HG02610 (cell line): Measurements from ENCODE around the gene CLRN1.

Experiments used
- ATAC-seq: cut with Tn5 transposase; IDR thresholded peaks from one replicate; pipeline ENCODE4 v1.9.1; 2021; ENCODE audit warnings: mild to moderate bottlenecking, moderate library complexity; ENCODE audit not compliant: unreplicated experiment

CLRN1 gene

DNA sequence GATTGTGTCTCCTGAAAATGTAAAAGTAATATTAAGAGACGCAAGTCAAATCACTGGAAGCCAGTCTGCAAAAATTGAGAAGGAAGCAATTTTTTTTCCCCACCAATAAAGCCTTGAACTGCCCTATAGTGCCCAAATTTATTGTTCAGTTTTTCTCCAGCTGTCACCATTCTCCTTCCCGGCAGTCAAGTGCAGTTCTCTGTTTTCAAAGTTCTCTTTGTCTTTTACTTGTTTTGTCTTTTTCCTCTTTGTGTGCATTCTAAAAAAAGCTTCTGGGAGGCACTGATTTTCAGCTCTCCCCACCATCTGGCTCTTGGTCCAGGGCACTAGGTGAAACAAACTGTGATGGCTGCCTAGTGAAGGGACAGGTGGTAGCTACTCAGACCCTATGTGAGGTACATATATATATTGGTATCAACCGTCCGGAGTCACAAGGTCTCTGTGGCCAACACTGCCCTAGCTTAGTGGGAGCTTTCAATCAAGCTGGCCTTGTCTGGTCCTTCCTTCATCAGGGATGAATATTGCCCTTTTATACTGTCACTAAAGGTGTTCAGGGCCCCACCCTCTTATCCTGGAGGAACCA, 6.1 kb upstream of the CLRN1 start:
- no peak for ATAC-seq

- ATAC-seq = no peak
Measured at GRCh38 chr3:150975992-150976368, 3.5 kb upstream of the CLRN1 start.

DNA sequence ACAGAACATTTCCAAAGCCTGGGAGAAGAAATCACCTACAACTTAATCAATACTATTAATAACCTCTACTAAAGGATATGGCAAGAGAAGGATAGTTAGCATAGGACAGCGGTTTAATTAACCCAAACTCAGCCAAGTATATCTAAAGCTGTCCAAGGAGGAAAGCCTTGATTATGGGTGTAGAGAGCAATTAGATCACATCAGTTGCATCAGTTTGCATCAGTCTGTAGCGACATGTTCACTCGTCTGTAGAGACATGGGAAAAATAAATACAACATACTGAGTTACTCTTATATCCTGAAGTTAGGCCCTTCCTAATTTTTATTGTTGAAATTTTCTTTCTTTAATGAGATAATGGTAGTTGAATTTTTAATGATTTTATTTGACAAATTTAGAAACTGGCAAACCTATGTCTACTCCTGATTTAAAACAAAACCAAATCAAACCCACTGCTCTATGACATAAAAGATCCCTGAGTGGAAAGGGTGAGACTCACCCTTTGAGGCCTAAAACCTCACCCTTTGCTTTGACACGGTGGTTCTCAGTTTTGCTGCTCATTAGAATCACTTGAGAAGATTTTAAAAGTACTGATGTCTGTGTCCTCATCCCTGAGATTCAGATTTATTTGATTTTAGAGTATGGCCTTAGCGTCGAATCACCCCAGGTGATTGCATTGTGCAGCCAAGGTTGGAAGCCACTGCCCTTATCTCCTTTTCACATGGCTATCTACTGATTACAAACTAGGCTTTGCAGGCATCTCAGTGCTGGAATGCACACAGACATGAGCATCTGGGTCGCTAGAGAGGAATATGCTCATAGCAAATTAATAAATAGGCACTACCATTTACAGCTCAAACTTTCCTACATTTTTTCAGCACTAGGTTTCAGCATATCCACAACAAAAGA, 2.8 kb upstream of the CLRN1 start:
- ATAC-seq = no peak

DNA sequence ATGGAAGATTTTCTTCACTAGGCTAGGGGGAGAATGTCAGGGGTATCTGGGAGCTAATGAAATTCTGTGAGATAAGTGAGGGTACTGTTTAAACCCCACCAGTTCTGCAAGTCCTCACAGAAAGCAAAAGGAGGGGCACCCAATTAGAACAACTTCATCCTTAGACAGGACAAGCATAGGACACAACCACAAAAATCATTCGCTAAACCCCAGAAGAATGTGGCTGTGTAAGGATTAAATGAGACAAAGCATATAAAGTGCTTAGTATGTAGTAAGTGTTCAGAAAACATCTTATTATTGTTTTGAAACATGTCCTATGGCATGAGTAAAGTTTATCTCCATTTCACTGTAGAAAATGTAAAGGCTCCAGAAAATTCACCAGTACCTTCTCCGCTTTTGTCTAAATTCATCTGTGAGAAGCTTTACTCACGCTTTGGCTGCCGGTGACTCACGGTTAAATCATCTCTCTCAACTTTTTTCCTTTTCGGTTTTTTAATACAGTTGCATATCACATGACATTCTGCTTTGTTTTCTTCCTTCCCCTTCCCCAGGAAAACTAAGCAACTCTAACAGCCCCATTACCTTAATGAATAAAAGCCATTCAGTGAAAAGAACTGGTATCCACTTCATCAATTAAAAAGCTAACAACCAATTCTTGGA, 1.7 kb downstream of the CLRN1 start:
- ATAC-seq = no peak

DNA sequence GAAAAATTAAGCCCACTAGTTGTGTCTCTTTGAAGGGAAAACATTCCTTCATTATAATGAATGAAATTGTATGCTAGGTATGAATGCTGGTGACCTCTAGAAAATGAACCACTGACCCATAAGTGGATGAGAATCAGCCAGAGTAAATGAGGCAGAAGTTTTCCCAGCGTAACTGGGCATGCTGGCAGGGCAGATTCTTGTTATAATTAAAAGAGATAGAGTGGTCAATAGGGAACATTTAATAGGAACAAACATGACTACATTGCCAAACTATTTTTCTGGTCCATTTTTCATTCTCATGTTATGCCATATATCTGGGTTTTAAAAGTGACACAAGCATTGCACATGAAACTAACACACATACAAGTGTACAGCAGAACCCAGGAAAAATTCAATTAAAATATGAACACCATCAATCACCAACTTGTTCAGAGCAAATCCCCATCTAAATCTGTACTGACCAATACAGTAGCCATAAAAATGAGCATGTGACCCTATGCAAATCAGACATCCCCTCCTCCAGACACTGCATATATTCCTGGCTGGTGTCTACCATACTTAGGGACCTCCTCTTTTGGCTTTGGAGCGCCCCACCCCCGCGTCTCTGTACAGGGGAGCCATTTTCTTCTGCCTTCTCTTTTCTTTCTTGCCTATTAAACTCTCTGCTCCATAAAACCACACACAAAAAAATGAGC, 4.0 kb downstream of the CLRN1 start:
- ATAC-seq = no peak

- ATAC-seq = no peak
Measured at GRCh38 chr3:150965436-150965835, 7.1 kb downstream of the CLRN1 start.

DNA sequence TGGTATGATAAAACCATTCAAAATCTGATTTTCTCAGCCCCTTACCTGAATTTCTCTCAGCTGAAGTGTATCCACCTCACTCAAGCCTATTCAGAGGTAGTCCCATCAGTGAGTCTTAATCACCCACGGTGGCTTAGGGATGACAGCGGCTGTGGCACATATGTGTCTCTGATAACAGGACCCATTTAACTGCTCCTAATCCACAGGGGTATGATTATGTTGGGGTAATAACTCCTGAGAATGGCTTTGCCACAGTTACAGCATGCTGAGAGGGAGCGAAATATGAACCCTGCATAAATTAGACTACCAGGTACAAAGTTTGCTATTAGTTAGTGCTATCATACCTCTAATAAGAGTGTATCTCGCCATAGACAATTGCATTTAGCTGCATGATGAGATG, 10.6 kb downstream of the CLRN1 start:
- no peak for ATAC-seq

GRCh38 chr3:150960708-150961684, 11.5 kb downstream of the CLRN1 start:
- no peak for ATAC-seq

DNA sequence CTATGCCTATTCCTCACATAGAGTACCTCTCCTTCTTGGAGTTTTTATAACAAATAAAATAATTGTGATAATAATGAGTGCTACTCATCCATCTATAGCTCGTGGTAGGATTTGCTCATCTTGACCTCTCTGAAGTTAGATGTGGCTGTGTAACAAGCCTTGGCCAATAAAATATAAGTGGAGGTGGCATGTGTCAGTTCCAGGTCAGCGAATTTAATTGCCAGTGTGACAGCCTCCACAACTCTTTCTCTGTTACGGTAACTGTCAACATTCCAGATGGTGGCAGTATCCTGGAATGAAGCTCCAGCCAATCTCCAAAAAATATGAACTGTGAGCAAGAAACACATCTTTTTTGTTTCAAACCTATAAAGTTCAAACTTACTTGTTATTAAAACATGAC, 13.8 kb downstream of the CLRN1 start:
- no peak for ATAC-seq

DNA sequence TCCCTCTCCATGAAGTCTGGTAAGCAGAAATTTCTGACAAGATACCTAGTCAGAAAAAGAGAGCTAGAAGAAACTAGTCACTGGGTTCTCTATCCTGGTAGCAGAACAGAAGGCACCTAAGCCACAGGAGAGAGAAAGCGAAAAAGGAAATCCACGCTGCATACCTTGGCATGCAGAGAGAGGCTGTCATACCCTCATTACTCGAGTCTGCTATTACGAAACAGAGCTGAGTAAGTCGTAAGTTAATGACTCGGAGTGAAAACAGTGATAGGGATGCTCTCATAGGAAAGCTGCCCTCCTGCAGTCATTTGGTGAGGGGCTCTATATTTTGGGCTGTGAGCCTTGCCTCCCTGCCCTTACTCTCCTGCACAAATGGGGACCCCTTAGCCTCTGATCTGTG, 16.2 kb downstream of the CLRN1 start:
- no peak for ATAC-seq

DNA sequence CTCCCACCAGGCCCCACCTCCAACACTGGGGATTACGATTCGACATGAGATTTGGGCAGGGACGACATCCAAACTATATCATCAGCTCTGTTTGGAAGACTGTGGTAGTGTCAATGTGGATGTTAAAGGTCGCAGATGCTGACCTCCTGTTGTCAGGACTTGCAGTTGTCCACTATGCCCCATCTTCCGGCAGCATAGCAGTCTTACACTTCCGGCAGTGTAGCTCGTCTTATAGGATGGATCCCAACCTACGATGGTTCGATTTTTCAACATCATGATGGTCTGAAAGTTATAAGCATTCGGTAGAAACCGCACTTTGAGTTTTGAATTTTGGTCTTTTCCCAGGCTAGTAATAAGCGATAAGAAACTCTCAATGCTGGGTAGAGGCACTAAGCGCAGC, 20.6 kb downstream of the CLRN1 start:
- no peak for ATAC-seq

DNA sequence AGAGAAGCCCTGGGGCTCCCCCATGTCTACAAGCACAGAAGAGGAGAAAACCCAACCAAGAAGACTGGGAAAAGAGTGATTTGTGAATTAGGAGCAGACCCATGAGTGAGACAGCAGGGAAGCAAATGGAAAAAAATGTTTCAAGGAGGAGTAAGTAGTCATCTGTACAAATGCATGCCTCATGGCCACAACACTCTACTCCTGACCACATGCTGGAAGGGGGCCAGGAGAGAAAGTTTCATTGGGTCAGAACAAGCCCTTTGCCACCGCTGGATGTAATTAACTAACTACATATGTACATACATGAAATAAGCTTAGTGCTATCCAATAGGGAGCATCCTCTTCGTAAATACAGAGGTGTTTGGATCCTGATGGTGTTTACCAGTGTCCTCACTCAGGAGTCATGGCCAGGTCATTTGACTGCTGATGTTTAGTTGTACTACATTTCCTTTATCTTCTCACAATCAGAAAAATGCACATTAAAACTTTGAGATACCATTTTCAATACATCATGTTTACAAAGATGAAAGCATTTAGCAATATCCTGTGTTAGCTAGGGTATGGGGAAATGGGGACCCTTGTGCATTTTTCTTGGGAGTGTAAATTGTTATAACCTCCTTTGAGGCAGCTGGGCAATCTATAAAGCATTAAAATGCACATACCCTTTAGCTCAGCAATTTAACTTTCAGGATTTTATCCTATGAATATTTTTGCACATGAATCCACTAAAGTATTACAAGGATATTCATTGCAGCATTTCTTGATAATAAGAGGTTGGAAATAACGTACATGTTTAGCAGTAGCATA, 27.1 kb downstream of the CLRN1 start:
- no peak for ATAC-seq

- no peak for ATAC-seq
Measured at GRCh38 chr3:150942221-150942620, 30.3 kb downstream of the CLRN1 start.

- peak; percentile 86 for ATAC-seq
Measured at GRCh38 chr3:150936693-150937092, 35.8 kb downstream of the CLRN1 start.

- no peak for ATAC-seq
Measured at GRCh38 chr3:150933473-150933995, 39.0 kb downstream of the CLRN1 start.

DNA sequence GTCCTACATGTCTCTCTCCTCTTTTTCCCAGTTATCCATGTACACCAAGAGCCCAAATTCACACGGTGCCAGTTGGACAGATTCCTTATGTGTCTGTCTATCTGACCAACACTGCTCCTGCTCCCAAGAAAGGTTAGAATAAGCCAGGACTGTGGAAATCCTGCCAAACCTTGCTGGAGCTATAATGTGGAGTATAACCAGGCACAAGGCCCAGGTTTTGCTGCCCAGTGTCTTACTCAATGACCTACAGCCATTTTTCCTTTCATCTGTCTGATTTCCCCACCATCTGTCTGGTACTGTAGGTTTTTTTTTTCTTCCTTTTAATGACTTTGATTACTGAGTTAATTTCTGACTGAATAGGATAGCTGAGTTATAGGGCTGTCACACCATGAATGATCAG, 40.8 kb downstream of the CLRN1 start:
- no peak for ATAC-seq

DNA sequence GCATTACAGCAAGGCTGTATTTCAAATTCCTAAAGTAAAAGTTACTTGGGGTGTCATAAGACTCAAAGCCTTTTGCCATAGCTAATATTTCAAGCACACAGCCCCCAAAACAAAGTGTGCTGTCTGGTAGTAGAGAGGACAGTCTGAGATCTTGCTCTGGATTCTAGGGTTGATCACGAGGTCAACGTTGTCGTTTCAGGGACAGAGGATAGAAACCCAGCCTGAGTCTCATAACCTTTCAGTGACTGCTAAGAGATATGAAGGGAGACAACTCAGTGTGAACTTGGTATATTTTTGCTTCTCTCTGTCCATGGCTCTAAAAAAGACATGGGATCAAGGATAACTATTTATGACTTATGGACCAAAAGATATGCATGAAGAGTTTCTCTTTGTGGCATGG, 41.7 kb downstream of the CLRN1 start:
- no peak for ATAC-seq

DNA sequence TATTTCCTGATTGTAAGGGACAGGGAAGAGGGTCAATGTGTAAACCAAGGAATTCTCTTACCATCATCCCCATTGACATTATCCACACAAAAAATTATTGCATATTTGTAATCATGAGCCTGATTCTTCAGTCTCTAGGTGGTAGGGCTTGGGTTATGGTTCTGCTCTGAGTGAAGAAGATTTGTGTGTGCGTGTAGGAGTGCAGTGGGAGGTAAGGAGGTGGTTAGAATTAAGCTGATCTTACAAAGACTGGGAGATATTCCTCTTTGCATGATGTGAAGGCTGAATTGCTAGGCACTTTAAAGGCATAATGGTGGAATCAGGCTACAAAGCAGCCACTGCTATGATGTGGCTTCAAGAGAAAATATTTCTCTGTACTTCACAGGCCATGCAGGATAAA, 44.3 kb downstream of the CLRN1 start:
- ATAC-seq = no peak

DNA sequence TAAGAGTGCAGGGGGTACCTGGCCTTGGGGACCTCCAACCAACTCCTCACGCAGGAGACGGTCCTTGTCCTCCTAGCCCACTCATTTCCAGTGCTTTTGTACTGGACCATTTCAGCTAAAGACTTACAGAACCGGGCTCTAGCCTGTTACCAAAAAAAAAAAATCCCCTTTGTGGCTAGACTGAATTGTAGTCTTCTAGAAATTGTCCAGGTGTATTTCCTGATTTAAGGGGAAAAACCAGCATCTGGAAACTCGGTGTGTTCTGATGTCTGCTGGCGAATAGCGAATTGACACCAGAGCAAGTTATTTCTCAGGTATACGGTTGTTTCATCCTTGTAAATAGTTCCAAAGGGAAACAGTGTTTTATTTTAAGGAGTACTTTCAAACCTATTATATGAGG, 46.2 kb downstream of the CLRN1 start:
- ATAC-seq = no peak
